HepG2 (cell line): ENCODE results near the gene GFER. TPM values are rescaled to one million over a fixed set of nuclear protein-coding genes. Genes with fewer than 3 reads are reported as not detected.

Source experiments
- BCL6 ChIP-seq: IDR thresholded peaks from 2 replicates; pipeline ENCODE4 v1.6.1; 2016; ENCODE audit warnings: missing genetic modification reagents, missing compliant biosample characterization
- CHD2 ChIP-seq: IDR thresholded peaks from 2 replicates; pipeline ENCODE4 v1.6.1; 2011; ENCODE audit warnings: low read depth, low read length, improper control_type of control experiment
- DRAP1 ChIP-seq: IDR thresholded peaks from 2 replicates; pipeline ENCODE4 v1.6.1; 2016; ENCODE audit warnings: missing genetic modification reagents, missing compliant biosample characterization
- ELF1 ChIP-seq: sonication (generic); formaldehyde crosslinking; IDR thresholded peaks from 2 replicates; pipeline ENCODE4 v1.4.0; 2020; ENCODE audit warnings: missing genetic modification reagents
- FOXC1 ChIP-seq: sonication (generic); formaldehyde crosslinking; IDR thresholded peaks from 2 replicates; pipeline ENCODE4 v1.8.0; 2022; ENCODE audit warnings: mild to moderate bottlenecking, missing genetic modification reagents, borderline replicate concordance
- HMG20B ChIP-seq: conservative IDR thresholded peaks from 2 replicates; pipeline ENCODE4 v1.6.1; 2016; ENCODE audit warnings: missing genetic modification reagents, missing compliant biosample characterization
- HOXA3 ChIP-seq: sonication (generic); formaldehyde crosslinking; IDR thresholded peaks from 2 replicates; pipeline ENCODE4 v1.5.0; 2020; ENCODE audit warnings: missing genetic modification reagents
- HOXA5 ChIP-seq: sonication (generic); formaldehyde crosslinking; IDR thresholded peaks from 2 replicates; pipeline ENCODE4 v1.4.0; 2020; ENCODE audit warnings: missing genetic modification reagents
- HOXD1 ChIP-seq: sonication (generic); formaldehyde crosslinking; IDR thresholded peaks from 2 replicates; pipeline ENCODE4 v1.5.0; 2020; ENCODE audit warnings: missing genetic modification reagents
- KDM3A ChIP-seq: IDR thresholded peaks from 2 replicates; pipeline ENCODE4 v1.6.1; 2018; ENCODE audit warnings: low read depth, missing compliant biosample characterization
- MIER3 ChIP-seq: IDR thresholded peaks from 2 replicates; pipeline ENCODE4 v1.6.1; 2016; ENCODE audit warnings: missing compliant biosample characterization, borderline replicate concordance
- MYC ChIP-seq: sonication (generic); formaldehyde crosslinking; IDR thresholded peaks from 2 replicates; pipeline ENCODE4 v1.9.0; 2021; ENCODE audit warnings: missing genetic modification reagents, borderline replicate concordance
- NFYB ChIP-seq: sonication (generic); formaldehyde crosslinking; IDR thresholded peaks from 2 replicates; pipeline ENCODE4 v1.4.0; 2020; ENCODE audit warnings: missing genetic modification reagents
- PHF8 ChIP-seq: sonication (generic); formaldehyde crosslinking; IDR thresholded peaks from 2 replicates; pipeline ENCODE4 v1.5.0; 2020; ENCODE audit warnings: missing genetic modification reagents
- PRDM15 ChIP-seq: sonication (generic); formaldehyde crosslinking; IDR thresholded peaks from 2 replicates; pipeline ENCODE4 v1.4.0; 2020; ENCODE audit warnings: missing genetic modification reagents
- SAFB2 ChIP-seq: sonication (generic); formaldehyde crosslinking; IDR thresholded peaks from 2 replicates; pipeline ENCODE4 v1.5.1; 2020; ENCODE audit warnings: missing genetic modification reagents, low read depth, mild to moderate bottlenecking, borderline replicate concordance
- SP4 ChIP-seq: sonication (generic); formaldehyde crosslinking; IDR thresholded peaks from 2 replicates; pipeline ENCODE4 v1.8.1; 2023; ENCODE audit warnings: mild to moderate bottlenecking, missing genetic modification reagents
- SP5 ChIP-seq: IDR thresholded peaks from 2 replicates; pipeline ENCODE4 v1.6.1; 2016; ENCODE audit warnings: low read depth, borderline replicate concordance
- TAF1 ChIP-seq: sonication (generic); formaldehyde crosslinking; IDR thresholded peaks from 2 replicates; pipeline ENCODE4 v1.4.0; 2020; ENCODE audit warnings: missing genetic modification reagents
- TARDBP ChIP-seq: sonication (generic); formaldehyde crosslinking; IDR thresholded peaks from 2 replicates; pipeline ENCODE4 v1.8.0; 2022; ENCODE audit warnings: mild to moderate bottlenecking, missing genetic modification reagents
- ZBTB3 ChIP-seq: sonication (generic); formaldehyde crosslinking; IDR thresholded peaks from 2 replicates; pipeline ENCODE4 v1.4.0; 2020; ENCODE audit warnings: low read depth, mild to moderate bottlenecking, moderate library complexity, missing genetic modification reagents, borderline replicate concordance
- ZC3H4 ChIP-seq: sonication (generic); formaldehyde crosslinking; IDR thresholded peaks from 2 replicates; pipeline ENCODE4 v1.4.0; 2020; ENCODE audit warnings: missing genetic modification reagents, borderline replicate concordance
- ZNF251 ChIP-seq: sonication (generic); formaldehyde crosslinking; IDR thresholded peaks from 2 replicates; pipeline ENCODE4 v1.9.0; 2021; ENCODE audit warnings: mild to moderate bottlenecking, missing genetic modification reagents
- ZNF496 ChIP-seq: sonication (generic); formaldehyde crosslinking; IDR thresholded peaks from 2 replicates; pipeline ENCODE4 v1.8.1; 2023; ENCODE audit warnings: mild to moderate bottlenecking, moderate library complexity, missing genetic modification reagents; ENCODE audit not compliant: insufficient replicate concordance
- ZNF772 ChIP-seq: sonication (generic); formaldehyde crosslinking; IDR thresholded peaks from 2 replicates; pipeline ENCODE4 v1.5.0; 2020; ENCODE audit warnings: mild to moderate bottlenecking, missing genetic modification reagents
- ZNF891 ChIP-seq: sonication (generic); formaldehyde crosslinking; IDR thresholded peaks from 2 replicates; pipeline ENCODE4 v1.5.0; 2020; ENCODE audit warnings: mild to moderate bottlenecking, missing genetic modification reagents
- polyA plus RNA-seq, 8 experiments: library from polyadenylated mRNA; depleted of rRNA in 3 of 8; stranded (reverse) in 7 of 8; unstranded in 1 of 8; fragments of >200 nt; fragmentation: Illumina TruSeq in 4 of 8; extraction: Trizol in 4 of 8; gene quantifications; 2 replicates each; pipeline versions ENCODE4 v1.2.1 to v1.2.3, GENCODE V29; 2011 to 2016; ENCODE audit warnings: low read depth in 4 of 8, missing spikeins in 1 of 8, mixed read lengths in 1 of 8; ENCODE audit not compliant: insufficient read depth in 1 of 8
- total RNA-seq, 5 experiments: library from RNA; depleted of rRNA; stranded (reverse); fragments of >200 nt; fragmentation: Illumina TruSeq; extraction: Trizol; gene quantifications; 2 replicates each; pipeline ENCODE4 v1.2.3, GENCODE V29; 2016; ENCODE audit warnings: low read depth in 1 of 5

The GFER gene
- total and polyA plus RNA-seq, 2 of the 13 experiments (the other 11 are each of a cell fraction or from before 2014, with no cell fraction given), result 28.6 to 71.7 TPM

DNA sequence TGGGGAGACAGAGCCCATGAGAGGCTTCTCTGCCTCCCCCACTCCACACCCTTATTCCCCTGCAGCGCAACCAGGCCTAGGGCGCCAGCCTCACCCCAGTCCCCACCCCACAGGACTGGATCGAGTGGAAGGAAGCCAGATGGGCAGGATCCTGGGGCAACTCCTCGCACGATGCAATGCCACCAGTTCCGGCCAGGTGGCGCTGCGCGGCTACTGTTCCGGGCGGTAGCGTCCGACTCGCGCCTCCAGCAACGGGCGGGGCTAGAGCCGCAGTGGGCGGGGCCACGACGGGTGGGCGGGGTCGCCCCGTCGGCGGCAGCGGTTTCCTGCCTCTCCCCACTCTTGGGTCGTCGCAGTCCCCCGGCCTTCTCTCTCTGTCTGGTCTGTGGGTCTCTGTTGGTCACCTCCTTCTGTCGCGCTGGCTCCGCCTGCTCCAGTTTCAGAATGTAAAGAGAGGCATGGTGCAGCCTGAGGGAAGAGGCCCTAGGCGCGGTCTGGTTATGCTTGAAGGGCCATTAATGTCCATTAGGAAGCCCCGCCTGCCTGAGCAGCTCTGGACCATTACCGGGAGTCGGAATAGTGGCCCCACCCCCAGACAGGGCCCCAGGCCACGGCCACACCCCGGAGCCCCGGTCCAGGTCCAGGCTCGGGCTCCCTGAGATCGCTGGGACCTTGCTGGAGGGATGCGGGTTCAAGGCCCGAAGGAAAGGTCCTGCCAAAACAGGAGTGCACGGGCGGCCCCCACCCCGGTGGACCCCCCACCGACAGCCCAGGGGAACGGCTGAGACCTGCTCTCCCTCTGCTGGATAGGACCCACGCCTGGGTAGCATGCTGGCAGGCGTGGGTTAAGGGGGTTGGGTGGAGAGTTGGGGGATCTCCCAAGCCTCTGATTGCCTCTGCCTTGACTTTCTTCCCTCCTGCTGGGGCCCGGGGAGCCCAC, 39.4 kb downstream of the GFER start (continued):
- TF ChIP-seq MIER3 (CRISPR knock-in tag) (no peak; the same call in none of the 2 replicates), SAFB2 (CRISPR knock-in tag) (no peak), KDM3A (CRISPR knock-in tag) (0 out of 2 replicates have a peak, but pooled peaks have one; percentile 18), MYC (0 out of 2 replicates have a peak, but pooled peaks have one; percentile 21), TARDBP (peak; percentile 32; the same call in 1 of the 2 replicates), DRAP1 (CRISPR knock-in tag) (peak; percentile 76), ZNF891 (CRISPR knock-in tag) (no peak), PHF8 (CRISPR knock-in tag) (peak; percentile 66), ZC3H4 (CRISPR knock-in tag) (no peak; the same call in 1 of the 2 replicates), TAF1 (CRISPR knock-in tag) (peak; percentile 62), HOXA3 (CRISPR knock-in tag) (peak; percentile 61), ELF1 (CRISPR knock-in tag) (peak; percentile 59; the same call in 1 of the 2 replicates), SP4 (peak; percentile 96), ZNF496 (CRISPR knock-in tag) (no peak), HOXA5 (CRISPR knock-in tag) (0 out of 2 replicates have a peak, but pooled peaks have one; percentile 19), HMG20B (no peak), ZNF772 (CRISPR knock-in tag) (peak; percentile 66; the same call in 1 of the 2 replicates), FOXC1 (CRISPR knock-in tag) (peak; percentile 81; the same call in 1 of the 2 replicates), ZNF251 (no peak), SP5 (peak; percentile 70), NFYB (CRISPR knock-in tag) (peak; percentile 30; the same call in 1 of the 2 replicates), ZBTB3 (peak; percentile 43; the same call in 1 of the 2 replicates), PRDM15 (CRISPR knock-in tag) (peak; percentile 62), CHD2 (peak; percentile 36; the same call in 1 of the 2 replicates), BCL6 (CRISPR knock-in tag) (peak; percentile 29; the same call in 1 of the 2 replicates), HOXD1 (CRISPR knock-in tag) (no peak)
